Cardiac fibroblast (primary cell): ENCODE measurements around the gene CKAP2L.

ENCODE experiments used
- DNase-seq, 2 donors: peaks; one replicate each; pipeline versions ENCODE4 v3.0.0 to v3.0.0-alpha.2; 2010; ENCODE audit warnings: low read depth in 2 of 2
- H3K4me3 ChIP-seq, 2 donors: replicated peaks in 1 of 2; 1 replicate in 1 of 2; 2 replicates in 1 of 2; pipeline ENCODE4 v1.5.1; 2011; ENCODE audit warnings: low read depth in 2 of 2, low read length in 2 of 2, mild to moderate bottlenecking in 2 of 2, moderate library complexity in 1 of 2
- CTCF ChIP-seq: IDR thresholded peaks from one replicate; pipeline ENCODE4 v1.5.1; 2011; ENCODE audit warnings: low read depth, mild to moderate bottlenecking, low read length, inconsistent platforms

Gene CKAP2L

GRCh38 chr2:112809112-112809511 lies 44.7 kb upstream of the CKAP2L start:
- TF ChIP-seq CTCF, result no peak

GRCh38 chr2:112807233-112807807 lies 42.9 kb upstream of the CKAP2L start:
- peak; percentile 23 for TF ChIP-seq CTCF
- no peak for DNase-seq
- H3K4me3 ChIP-seq, result no peak overlapping the region

More at GRCh38 chr2:112809112-112809511, 44.7 kb upstream of the CKAP2L start:
- no peak overlapping the region for H3K4me3 ChIP-seq
- no peak for DNase-seq

- no peak for TF ChIP-seq CTCF
- no peak overlapping the region for H3K4me3 ChIP-seq
- DNase-seq, result no peak
These were observed 41.1 kb upstream of the CKAP2L start for GRCh38 chr2:112805542-112805941.

GRCh38 chr2:112803691-112804521 lies 39.5 kb upstream of the CKAP2L start:
- peak; percentile 52 to 97 for DNase-seq
- H3K4me3 ChIP-seq, result no peak overlapping the region
- TF ChIP-seq CTCF, result no peak

- no peak for TF ChIP-seq CTCF
- DNase-seq, result no peak
These were observed 36.6 kb upstream of the CKAP2L start for GRCh38 chr2:112800881-112801583.

GRCh38 chr2:112798979-112799975 lies 34.9 kb upstream of the CKAP2L start:
- H3K4me3 ChIP-seq, result no peak overlapping the region
- no peak for TF ChIP-seq CTCF
- DNase-seq, result peak in 1 of 2 donors; percentile 66

More at GRCh38 chr2:112800881-112801583, 36.6 kb upstream of the CKAP2L start:
- H3K4me3 ChIP-seq, result no peak overlapping the region
